ENCODE results near the gene USP4. TPM values are rescaled to one million over a fixed set of nuclear protein-coding genes. Genes with fewer than 3 reads are reported as not detected.

Gene USP4

Small RNA genes within 50 kb of the gene (microRNA-seq; reads per million reads assigned to microRNA genes)
- not detected for gene MIR4271

Data from HL-60 (cell line).